Immature natural killer cell (primary cell): Measurements from ENCODE around the gene CHD1L. TPM values are rescaled to one million over a fixed set of nuclear protein-coding genes. Genes with fewer than 3 reads are reported as not detected.
A peak's percentile ranks its signal among the peaks of the same experiment; 100 is the strongest.
"Not testable (repeated sequence)": the region's sequence is repeated elsewhere in the genome, so short reads cannot be mapped to it uniquely, and the experiment has no call there.

Experiments
- DNase-seq, 3 donors: peaks; one replicate each; pipeline ENCODE4 v3.0.0; 2022; ENCODE audit warnings: mixed read lengths in 1 of 3
- H3K27ac Mint-ChIP-seq, 6 donors: one replicate each; pipeline ENCODE4 v1.8.0; 2020; ENCODE audit warnings: mixed read lengths in 6 of 6, mild to moderate bottlenecking in 5 of 6, inconsistent platforms in 4 of 6, moderate library complexity in 3 of 6
- H3K27me3 Mint-ChIP-seq, 3 donors: one replicate each; pipeline ENCODE4 v1.8.0; 2020 to 2021; ENCODE audit warnings: low read depth in 3 of 3, mild to moderate bottlenecking in 3 of 3, mixed read lengths in 3 of 3, moderate library complexity in 3 of 3, inconsistent platforms in 1 of 3
- H3K36me3 Mint-ChIP-seq, 3 donors: one replicate each; pipeline ENCODE4 v1.8.0; 2020; ENCODE audit warnings: mixed read lengths in 3 of 3, inconsistent platforms in 2 of 3, mild to moderate bottlenecking in 2 of 3
- H3K4me1 Mint-ChIP-seq, 2 donors: one replicate each; pipeline ENCODE4 v1.8.0; 2020; ENCODE audit warnings: inconsistent platforms in 2 of 2, mild to moderate bottlenecking in 2 of 2, mixed read lengths in 2 of 2, moderate library complexity in 1 of 2
- H3K4me3 Mint-ChIP-seq, 5 donors: one replicate each; pipeline ENCODE4 v1.8.0; 2020; ENCODE audit warnings: mild to moderate bottlenecking in 5 of 5, mixed read lengths in 5 of 5, inconsistent platforms in 3 of 5, moderate library complexity in 3 of 5
- H3K9me3 Mint-ChIP-seq, 6 donors: one replicate each; pipeline ENCODE4 v1.8.0; 2020; ENCODE audit warnings: mild to moderate bottlenecking in 6 of 6, mixed read lengths in 6 of 6, inconsistent platforms in 4 of 6, moderate library complexity in 3 of 6
- polyA plus RNA-seq, 3 donors: library from polyadenylated mRNA; unstranded; fragments of 300-500 nt; fragmentation: Illumina TruSeq; gene quantifications; one replicate each; pipeline ENCODE4 v1.2.3, GENCODE V29; 2021

CHD1L gene
- polyA plus RNA-seq, 3 donors from 2014 or later, result 12.6 to 22.9 (median 14.3) TPM

- Mint-ChIP-seq H3K27me3 (peaks cover 0 to 10% (median 6%) of the 10 kb centered on the region in 3 donors), H3K4me3 (no peak overlapping the region)
- DNase-seq, result no peak
These were observed 4.2 kb upstream of the CHD1L start for GRCh38 chr1:147238053-147238902.

DNA sequence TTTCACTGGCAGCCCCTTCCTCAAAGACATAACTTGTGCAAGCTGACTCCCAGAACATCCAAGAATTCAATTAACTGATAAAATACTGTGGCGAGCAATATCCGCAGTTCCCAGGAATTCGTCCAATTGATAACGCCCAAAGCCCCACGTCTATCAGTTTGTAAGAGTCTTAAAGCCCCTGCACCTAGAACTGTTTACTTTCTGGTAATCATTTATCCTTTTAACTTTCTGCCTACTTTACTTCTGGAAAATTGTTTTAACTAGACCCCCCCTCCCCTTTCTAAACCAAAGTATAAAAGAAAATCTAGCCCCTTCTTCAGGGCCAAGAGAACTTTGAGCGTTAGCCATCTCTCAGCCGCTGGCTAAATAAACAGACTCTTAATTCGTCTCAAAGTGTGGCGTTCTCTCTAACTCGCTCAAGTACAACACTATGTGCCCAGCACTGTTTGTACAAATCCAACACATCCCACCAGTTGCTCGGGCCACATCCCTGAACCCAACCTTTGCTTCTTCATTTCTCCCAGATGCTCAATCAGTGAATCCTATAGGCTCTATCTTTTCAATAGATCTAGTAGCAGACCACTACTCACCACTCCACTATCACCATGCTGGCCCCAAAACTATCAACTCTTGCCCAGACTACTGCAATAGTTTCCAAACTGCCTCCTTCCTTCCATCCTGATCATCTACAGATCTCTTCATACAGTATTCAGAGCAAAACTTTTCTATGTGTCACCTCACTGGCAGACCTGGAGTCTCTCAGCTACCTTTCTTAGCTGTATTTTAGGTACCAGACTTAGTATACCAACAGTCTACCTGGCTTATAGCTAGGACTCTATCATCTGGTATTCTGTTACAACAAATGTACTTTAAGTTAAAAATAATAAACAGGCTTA is 3.3 kb upstream of the CHD1L start:
- Mint-ChIP-seq H3K4me3 (no peak overlapping the region), H3K27me3 (peaks cover 0 to 10% (median 6%) of the 10 kb centered on the region in 3 donors), H3K36me3 (no peaks in the 10 kb centered on the region), H3K4me1 (peaks cover 14 to 18% of the 10 kb centered on the region in 2 donors), H3K27ac (no peak overlapping the region), H3K9me3 (no peaks in the 10 kb centered on the region)
- DNase-seq, result no peak

More at GRCh38 chr1:147238053-147238902, 4.2 kb upstream of the CHD1L start:
- H3K4me1 Mint-ChIP-seq, result peaks cover 5 to 9% of the 10 kb centered on the region in 2 donors
- no peak overlapping the region for H3K27ac Mint-ChIP-seq
- no peaks in the 10 kb centered on the region for H3K36me3 Mint-ChIP-seq
- H3K9me3 Mint-ChIP-seq, result no peaks in the 10 kb centered on the region

DNA sequence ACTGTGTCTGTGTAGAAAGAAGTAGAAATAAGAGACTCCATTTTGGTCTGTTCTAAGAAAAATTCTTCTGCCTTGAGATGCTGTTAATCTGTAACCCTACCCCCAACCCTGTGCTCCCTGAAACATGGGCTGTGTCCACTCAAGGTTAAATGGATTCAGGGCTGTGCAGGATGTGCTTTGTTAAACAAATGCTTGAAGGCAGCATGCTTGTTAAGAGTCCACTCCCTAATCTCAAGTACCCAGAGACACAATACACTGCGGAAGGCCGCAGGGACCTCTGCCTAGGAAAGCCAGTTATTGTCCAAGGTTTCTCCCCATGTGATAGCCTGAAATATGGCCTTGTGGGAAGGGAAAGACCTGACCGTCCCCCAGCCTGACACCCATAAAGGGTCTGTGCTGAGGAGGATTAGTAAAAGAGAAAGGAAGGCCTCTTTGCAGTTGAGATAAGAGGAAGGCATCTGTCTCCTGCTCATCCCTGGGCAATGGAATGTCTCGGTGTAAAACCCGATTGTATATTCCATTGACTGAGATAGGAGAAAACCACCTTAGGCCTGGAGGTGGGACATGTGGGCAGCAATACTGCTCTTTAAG is 2.3 kb upstream of the CHD1L start:
- DNase-seq, H3K36me3 Mint-ChIP-seq, H3K4me3 Mint-ChIP-seq, H3K9me3 Mint-ChIP-seq, H3K27ac Mint-ChIP-seq: not testable (repeated sequence)
- Mint-ChIP-seq H3K27me3 (peaks cover 0 to 10% (median 4%) of the 10 kb centered on the region in 3 donors), H3K4me1 (peaks cover 20 to 28% of the 10 kb centered on the region in 2 donors)

- Mint-ChIP-seq H3K27ac (peak overlapping the region; percentile 55 to 85 (median 84)), H3K4me1 (peaks cover 25 to 39% of the 10 kb centered on the region in 2 donors), H3K27me3 (peaks cover 0 to 10% (median 1%) of the 10 kb centered on the region in 3 donors), H3K36me3 (no peaks in the 10 kb centered on the region), H3K4me3 (peak overlapping the region; percentile 84 to 97 (median 91)), H3K9me3 (no peaks in the 10 kb centered on the region)
- no peak for DNase-seq
These were observed 493 bp upstream of the CHD1L start for GRCh38 chr1:147241934-147242448.

DNA sequence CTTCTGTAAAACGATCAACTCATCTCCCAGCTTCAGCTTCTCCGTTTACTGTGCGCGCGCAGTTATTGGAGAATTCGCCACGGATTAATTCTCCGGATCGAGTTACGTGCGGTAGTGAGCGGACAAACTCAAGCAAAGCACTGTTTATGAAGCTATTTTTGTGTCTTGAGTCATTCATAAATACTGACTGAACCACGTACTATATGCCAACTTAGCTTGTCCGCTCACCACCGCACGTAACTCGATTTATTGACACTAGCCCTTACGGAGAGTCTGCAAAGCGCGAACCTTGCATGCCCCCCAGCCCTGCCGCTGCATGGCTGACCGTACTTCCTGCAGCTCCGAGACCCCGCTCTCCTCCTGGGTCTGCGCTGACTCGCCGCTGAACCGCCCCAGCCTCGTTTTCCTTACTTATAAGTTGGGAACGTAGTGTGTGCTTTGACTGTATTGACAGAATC is 773 bp downstream of the CHD1L start:
- no peak for DNase-seq
- no peaks in the 10 kb centered on the region for H3K9me3 Mint-ChIP-seq
- peak overlapping the region; percentile 89 to 98 (median 96) for H3K4me3 Mint-ChIP-seq
- peaks cover 0 to 8% (median 4%) of the 10 kb centered on the region in 3 donors for H3K27me3 Mint-ChIP-seq
- no peaks in the 10 kb centered on the region for H3K36me3 Mint-ChIP-seq
- peak overlapping the region; percentile 76 to 91 (median 86) for H3K27ac Mint-ChIP-seq
- H3K4me1 Mint-ChIP-seq, result peaks cover 32 to 47% of the 10 kb centered on the region in 2 donors

DNA sequence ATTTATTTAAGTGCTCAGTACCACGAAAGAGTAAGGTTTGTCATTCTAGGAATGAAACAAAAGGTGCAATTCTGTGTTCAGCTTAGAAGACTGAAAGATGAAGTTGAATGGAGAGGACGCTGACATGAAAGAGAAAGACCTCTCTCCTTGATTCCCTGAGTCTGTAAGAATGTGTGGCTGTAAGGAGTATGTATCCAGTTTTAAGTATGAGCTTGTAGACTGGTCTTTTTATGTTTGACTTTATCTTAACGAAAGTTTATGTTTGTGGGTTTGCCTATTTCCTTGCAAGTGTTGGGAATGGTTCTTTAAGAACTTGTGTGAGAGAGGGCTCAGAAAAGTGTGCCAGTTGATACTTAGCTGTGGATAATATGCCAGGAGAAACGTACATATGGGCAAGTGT is 1.4 kb downstream of the CHD1L start:
- H3K36me3 Mint-ChIP-seq, result no peaks in the 10 kb centered on the region
- peak overlapping the region; percentile 89 to 98 (median 96) for H3K4me3 Mint-ChIP-seq
- H3K4me1 Mint-ChIP-seq, result peaks cover 32 to 52% of the 10 kb centered on the region in 2 donors
- no peaks in the 10 kb centered on the region for H3K9me3 Mint-ChIP-seq
- peaks cover 0 to 4% (median 3%) of the 10 kb centered on the region in 3 donors for H3K27me3 Mint-ChIP-seq
- no peak for DNase-seq
- H3K27ac Mint-ChIP-seq, result peak overlapping the region in 5 of 6 donors; percentile 76 to 91 (median 89)

DNA sequence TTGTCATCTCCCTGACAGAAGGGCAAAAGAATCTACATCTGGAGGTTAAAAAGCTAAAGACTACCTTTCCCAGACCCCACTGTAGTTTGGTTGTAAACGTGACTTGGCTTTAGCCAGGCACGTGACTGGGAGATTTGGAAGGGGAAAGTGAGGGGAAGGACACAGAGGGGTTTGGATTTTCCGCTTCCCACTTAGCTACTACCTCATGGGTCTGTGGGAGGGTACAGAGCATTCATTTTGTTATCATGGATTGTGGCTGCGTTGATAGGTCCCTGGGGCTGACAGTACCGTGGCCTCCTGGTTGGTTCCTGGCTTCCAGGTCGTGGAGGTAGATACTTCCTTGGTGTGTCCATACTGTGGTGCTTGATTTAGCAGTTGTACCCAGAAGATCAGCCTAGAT is 2.6 kb downstream of the CHD1L start:
- H3K27ac Mint-ChIP-seq, result no peak overlapping the region
- H3K4me3 Mint-ChIP-seq, result no peak overlapping the region
- H3K4me1 Mint-ChIP-seq, result peaks cover 35 to 60% of the 10 kb centered on the region in 2 donors
- no peaks in the 10 kb centered on the region for H3K36me3 Mint-ChIP-seq
- H3K9me3 Mint-ChIP-seq, result no peaks in the 10 kb centered on the region
- peaks cover 0 to 4% (median 3%) of the 10 kb centered on the region in 3 donors for H3K27me3 Mint-ChIP-seq
- DNase-seq, result no peak

GRCh38 chr1:147245586-147246021 is 3.1 kb downstream of the CHD1L start:
- H3K4me3 Mint-ChIP-seq, result peak overlapping the region in 1 of 5 donors; percentile 11
- H3K9me3 Mint-ChIP-seq, result no peaks in the 10 kb centered on the region
- peaks cover 0 to 4% (median 3%) of the 10 kb centered on the region in 3 donors for H3K27me3 Mint-ChIP-seq

DNA sequence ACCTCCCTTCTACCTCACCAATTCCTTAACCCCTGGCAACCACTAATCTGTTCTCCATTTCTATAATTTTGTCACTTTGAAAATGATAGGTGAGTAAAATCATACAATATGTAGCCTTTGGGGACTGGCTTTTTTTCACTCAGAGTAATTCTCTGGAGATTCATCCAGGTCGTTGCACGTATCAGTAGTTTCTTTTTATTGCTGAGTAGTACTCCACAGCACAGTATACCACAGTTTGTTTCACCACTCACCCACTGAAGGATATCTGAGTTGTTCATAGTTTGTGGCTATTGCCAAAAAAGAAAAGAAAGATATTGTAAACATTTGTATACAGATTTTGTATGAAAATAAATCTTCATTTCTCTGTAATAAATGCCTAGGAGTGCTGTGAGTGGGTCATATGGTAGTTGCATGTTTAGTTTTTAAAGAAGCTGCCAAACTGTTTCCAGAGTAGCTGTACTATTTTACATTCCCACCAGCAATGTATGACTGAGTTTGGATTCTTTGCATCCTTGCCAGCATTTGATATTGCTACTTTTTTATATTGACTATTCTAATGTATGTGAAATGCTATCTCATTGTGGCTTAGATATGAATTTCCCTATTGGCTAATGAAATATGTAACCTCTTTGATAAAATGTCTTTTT is 3.7 kb downstream of the CHD1L start:
- no peak for DNase-seq
- H3K4me3 Mint-ChIP-seq, result peak overlapping the region in 1 of 5 donors; percentile 11
- H3K4me1 Mint-ChIP-seq, result peaks cover 44 to 71% of the 10 kb centered on the region in 2 donors

More at GRCh38 chr1:147245586-147246021, 3.1 kb downstream of the CHD1L start:
- no peak overlapping the region for H3K27ac Mint-ChIP-seq
- no peak for DNase-seq
- H3K4me1 Mint-ChIP-seq, result peaks cover 39 to 65% of the 10 kb centered on the region in 2 donors
- no peaks in the 10 kb centered on the region for H3K36me3 Mint-ChIP-seq

GRCh38 chr1:147246910-147247655 is 4.6 kb downstream of the CHD1L start:
- Mint-ChIP-seq H3K4me3 (no peak overlapping the region), H3K27me3 (peaks cover 0 to 4% (median 0%) of the 10 kb centered on the region in 3 donors), H3K27ac (peak overlapping the region in 1 of 6 donors; percentile 19), H3K4me1 (peaks cover 43 to 67% of the 10 kb centered on the region in 2 donors), H3K9me3 (no peaks in the 10 kb centered on the region), H3K36me3 (no peaks in the 10 kb centered on the region)
- DNase-seq, result no peak

More for the DNA sequence above, 3.7 kb downstream of the CHD1L start:
- Mint-ChIP-seq H3K27ac (no peak overlapping the region), H3K36me3 (no peaks in the 10 kb centered on the region), H3K9me3 (no peaks in the 10 kb centered on the region), H3K27me3 (peaks cover 0 to 4% (median 3%) of the 10 kb centered on the region in 3 donors)

DNA sequence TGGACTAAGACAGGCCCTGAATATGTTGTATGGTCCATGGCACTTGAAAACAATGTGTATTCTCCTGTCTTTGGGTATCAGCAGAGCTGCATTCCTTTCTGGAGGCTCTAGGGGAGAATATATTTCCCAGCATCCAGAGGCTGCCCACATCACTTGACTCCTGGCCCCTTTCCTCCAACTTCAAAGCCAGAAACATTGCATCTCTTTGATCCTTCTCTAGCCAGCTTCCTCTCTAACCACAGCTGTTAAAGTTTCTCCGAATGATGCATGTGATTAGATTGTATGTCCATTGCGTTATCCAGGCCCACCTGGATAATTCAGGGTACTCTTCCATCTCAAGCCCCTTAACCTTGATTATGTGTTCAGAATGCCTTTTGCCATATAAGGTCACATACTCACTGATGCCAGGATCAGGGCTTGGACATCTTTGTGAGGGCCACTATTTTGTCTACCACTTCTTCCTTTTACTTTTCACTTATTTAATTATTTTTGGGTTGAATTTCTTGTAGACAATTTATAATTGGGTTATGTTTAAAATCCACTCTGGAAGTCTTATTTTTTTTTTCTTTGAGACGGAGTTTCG is 5.3 kb downstream of the CHD1L start:
- H3K27ac Mint-ChIP-seq, result no peak overlapping the region
- peaks cover 0 to 4% (median under 1%) of the 10 kb centered on the region in 3 donors for H3K36me3 Mint-ChIP-seq
- no peaks in the 10 kb centered on the region for H3K9me3 Mint-ChIP-seq
- no peak for DNase-seq
- H3K27me3 Mint-ChIP-seq, result peaks cover 0 to 4% (median 0%) of the 10 kb centered on the region in 3 donors
- no peak overlapping the region for H3K4me3 Mint-ChIP-seq
- H3K4me1 Mint-ChIP-seq, result peaks cover 40 to 64% of the 10 kb centered on the region in 2 donors

DNA sequence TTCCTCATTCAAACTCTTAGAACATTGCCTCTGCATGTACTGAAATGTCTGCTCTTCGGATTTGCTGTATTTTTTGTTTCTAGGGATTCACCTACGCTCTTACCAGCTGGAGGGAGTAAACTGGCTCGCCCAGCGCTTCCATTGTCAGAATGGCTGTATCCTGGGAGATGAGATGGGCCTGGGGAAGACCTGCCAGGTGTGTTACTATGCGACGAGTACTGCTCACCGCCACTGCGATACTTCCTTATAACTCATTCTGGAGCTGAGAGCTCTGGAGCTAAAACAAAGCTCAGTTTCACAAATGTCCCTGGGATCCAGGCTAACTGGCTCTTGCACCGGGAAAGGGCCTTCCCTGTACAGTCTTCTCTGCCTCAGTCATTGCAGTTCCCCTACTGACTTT is 10.1 kb downstream of the CHD1L start:
- peaks cover 9 to 28% (median 9%) of the 10 kb centered on the region in 3 donors for H3K36me3 Mint-ChIP-seq
- H3K27ac Mint-ChIP-seq, result no peak overlapping the region
- no peak for DNase-seq
- H3K9me3 Mint-ChIP-seq, result no peaks in the 10 kb centered on the region
- H3K4me1 Mint-ChIP-seq, result peaks cover 15 to 30% of the 10 kb centered on the region in 2 donors
- no peak overlapping the region for H3K4me3 Mint-ChIP-seq
- no peaks in the 10 kb centered on the region for H3K27me3 Mint-ChIP-seq
